Stimulated activated CD8-positive, alpha-beta memory T cell treated with anti-CD3 and anti-CD28 coated beads, Interleukin-2, amount 100 ng/mL, for 1 hour (primary cell): ENCODE results near the gene SLC34A2.
"Not testable (repeated sequence)": the region's sequence is repeated elsewhere in the genome, so short reads cannot be mapped to it uniquely, and the experiment has no call there.

Experiments
- DNase-seq, 2 donors: peaks; one replicate each; pipeline ENCODE4 v3.0.0-alpha.2; 2020; ENCODE audit warnings: low read depth in 2 of 2

The SLC34A2 gene

GRCh38 chr4:25654971-25655963, at the start of gene SLC34A2:
Gene SLC34A2, plus strand, starts transcription at chr4:25655851. Its CDS starts 6,650 bp downstream, at chr4:25662501.
- no peak for DNase-seq

- no peak for DNase-seq
Observed at GRCh38 chr4:25608644-25609043, 47.0 kb upstream of the SLC34A2 start.

GRCh38 chr4:25609976-25610375, 45.7 kb upstream of the SLC34A2 start:
- no peak for DNase-seq

- not testable (repeated sequence) for DNase-seq
Observed at GRCh38 chr4:25613613-25614012, 42.0 kb upstream of the SLC34A2 start.

GRCh38 chr4:25614807-25615206, 40.8 kb upstream of the SLC34A2 start:
- DNase-seq = no peak

- DNase-seq = no peak
Observed at GRCh38 chr4:25621027-25621930, 34.4 kb upstream of the SLC34A2 start.

- no peak for DNase-seq
Observed at GRCh38 chr4:25624616-25625015, 31.0 kb upstream of the SLC34A2 start.

- DNase-seq = no peak
Observed at GRCh38 chr4:25628451-25628850, 27.2 kb upstream of the SLC34A2 start.

- DNase-seq = no peak
Observed at GRCh38 chr4:25632135-25632534, 23.5 kb upstream of the SLC34A2 start.

- DNase-seq = no peak
Observed at GRCh38 chr4:25633541-25633940, 22.1 kb upstream of the SLC34A2 start.

GRCh38 chr4:25635501-25635900, 20.1 kb upstream of the SLC34A2 start:
- DNase-seq = no peak

- DNase-seq = no peak
Observed at GRCh38 chr4:25637581-25638220, 17.9 kb upstream of the SLC34A2 start.

GRCh38 chr4:25638221-25638601, 17.4 kb upstream of the SLC34A2 start:
- no peak for DNase-seq

- no peak for DNase-seq
Observed at GRCh38 chr4:25638806-25639205, 16.8 kb upstream of the SLC34A2 start.

- no peak for DNase-seq
Observed at GRCh38 chr4:25650311-25650710, 5.3 kb upstream of the SLC34A2 start.

GRCh38 chr4:25651682-25652081, 4.0 kb upstream of the SLC34A2 start:
- DNase-seq = no peak

GRCh38 chr4:25654031-25654970, 1.4 kb upstream of the SLC34A2 start:
- DNase-seq = no peak

- DNase-seq = no peak
Observed at GRCh38 chr4:25656031-25656430, 380 bp downstream of the SLC34A2 start.

GRCh38 chr4:25658357-25658771, 2.7 kb downstream of the SLC34A2 start:
- no peak for DNase-seq

GRCh38 chr4:25658777-25659176, 3.1 kb downstream of the SLC34A2 start:
- DNase-seq = no peak

- DNase-seq = not testable (repeated sequence)
Observed at GRCh38 chr4:25661441-25661840, 5.8 kb downstream of the SLC34A2 start.
